GM13976 (cell line): Measurements from ENCODE around the gene C17orf100.

ENCODE experiments used
- DNase-seq: peaks from one replicate; pipeline ENCODE4 v3.0.0; 2012; ENCODE audit warnings: low spot score
- in situ Hi-C: fragments of 300-500 bp; cut with MboI; formaldehyde crosslinking; loops from one replicate; pipeline ENCODE4 v1.12.0; 2022; ENCODE audit warnings: low sequenced_read_pairs, mixed read lengths, inconsistent platforms; ENCODE audit not compliant: unreplicated experiment
- TF ChIP-seq, protein P1 (sequence below): IDR thresholded peaks from 2 replicates; pipeline ENCODE4 v1.5.1; 2012; ENCODE audit warnings: borderline replicate concordance, mild to moderate bottlenecking; ENCODE audit not compliant: insufficient read depth; ENCODE audit errors: extremely low read depth, missing control alignments, control extremely low read depth

C17orf100 gene

DNA sequence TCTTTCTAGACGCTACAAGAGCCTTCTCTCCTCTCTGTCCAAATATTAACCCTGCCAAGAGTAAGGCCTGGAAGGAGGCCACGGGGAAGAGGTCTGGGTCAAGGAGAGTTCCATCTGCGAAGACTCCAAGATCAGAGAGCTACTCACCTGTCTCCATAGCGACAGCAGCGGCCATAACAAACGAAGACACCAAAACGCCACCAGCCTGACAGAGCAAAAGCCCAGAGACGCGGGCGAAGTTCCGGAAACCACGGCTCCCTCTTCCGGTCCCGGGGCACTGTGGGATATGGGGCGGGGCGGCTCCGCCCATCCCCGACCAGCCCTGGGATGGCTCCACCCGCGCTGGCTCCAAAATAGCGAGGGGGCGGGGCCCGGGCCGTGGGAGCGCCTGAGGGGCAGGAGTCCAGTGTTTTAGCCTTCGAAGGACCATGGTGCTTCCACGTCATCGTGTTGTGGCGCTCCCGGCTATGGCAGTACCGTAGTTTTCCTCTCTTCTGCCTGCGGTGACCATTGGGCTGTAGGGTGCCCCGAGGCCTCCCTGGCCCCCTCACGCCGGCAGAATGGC is at the start of gene C17orf100, which contains the start of gene MED31:
Gene C17orf100, plus strand, starts transcription at position 409 of the 565 bp plus-strand sequence. Its CDS starts 152 bp downstream, at position 561.
Gene MED31, minus strand, starts transcription at position 252 of the 565 bp plus-strand sequence. Its CDS starts 77 bp downstream, at position 175.
- TF ChIP-seq, protein P1, sequence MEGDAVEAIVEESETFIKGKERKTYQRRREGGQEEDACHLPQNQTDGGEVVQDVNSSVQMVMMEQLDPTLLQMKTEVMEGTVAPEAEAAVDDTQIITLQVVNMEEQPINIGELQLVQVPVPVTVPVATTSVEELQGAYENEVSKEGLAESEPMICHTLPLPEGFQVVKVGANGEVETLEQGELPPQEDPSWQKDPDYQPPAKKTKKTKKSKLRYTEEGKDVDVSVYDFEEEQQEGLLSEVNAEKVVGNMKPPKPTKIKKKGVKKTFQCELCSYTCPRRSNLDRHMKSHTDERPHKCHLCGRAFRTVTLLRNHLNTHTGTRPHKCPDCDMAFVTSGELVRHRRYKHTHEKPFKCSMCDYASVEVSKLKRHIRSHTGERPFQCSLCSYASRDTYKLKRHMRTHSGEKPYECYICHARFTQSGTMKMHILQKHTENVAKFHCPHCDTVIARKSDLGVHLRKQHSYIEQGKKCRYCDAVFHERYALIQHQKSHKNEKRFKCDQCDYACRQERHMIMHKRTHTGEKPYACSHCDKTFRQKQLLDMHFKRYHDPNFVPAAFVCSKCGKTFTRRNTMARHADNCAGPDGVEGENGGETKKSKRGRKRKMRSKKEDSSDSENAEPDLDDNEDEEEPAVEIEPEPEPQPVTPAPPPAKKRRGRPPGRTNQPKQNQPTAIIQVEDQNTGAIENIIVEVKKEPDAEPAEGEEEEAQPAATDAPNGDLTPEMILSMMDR, result no peak
- in situ Hi-C loops, result loop anchor here (25.0 kb wide), 1 partner anchor 361 kb away; the partner anchor contains the start of genes BCL6B and RNASEK
- peak; percentile 97 for DNase-seq

- DNase-seq, result no peak
- in situ Hi-C loops, result no loop called here
- TF ChIP-seq, protein P1, result no peak
Observed at GRCh38 chr17:6602141-6602540, 49.4 kb upstream of the C17orf100 start.

DNA sequence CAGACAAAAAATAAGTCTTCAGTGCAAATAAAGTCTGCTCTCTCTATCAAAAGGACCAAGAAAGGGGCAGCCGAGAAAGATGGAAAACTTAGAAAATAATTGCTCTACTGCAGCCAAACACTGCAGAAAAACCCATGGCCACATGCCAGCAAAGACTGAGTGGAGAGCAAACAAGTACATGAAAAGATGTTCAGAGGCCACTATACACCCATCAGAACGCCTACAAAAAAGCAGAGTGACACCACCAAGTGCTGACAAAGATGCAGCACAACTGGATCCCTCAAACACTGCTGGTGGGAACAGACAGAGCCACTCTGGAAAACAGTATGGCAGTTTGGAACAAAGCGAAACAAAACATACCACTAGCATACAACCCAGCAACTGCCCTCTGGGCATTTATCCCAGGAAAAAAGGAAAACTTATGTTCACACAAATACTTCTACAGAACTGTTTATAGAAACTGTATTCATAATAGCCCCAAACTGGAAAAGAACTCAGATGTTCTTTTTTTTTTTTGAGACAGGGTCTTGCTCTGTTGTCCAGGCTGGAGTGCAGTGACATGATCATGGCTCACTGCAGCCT is 47.7 kb upstream of the C17orf100 start:
- DNase-seq, result no peak
- in situ Hi-C loops, result no loop called here
- TF ChIP-seq, protein P1, result no peak

DNA sequence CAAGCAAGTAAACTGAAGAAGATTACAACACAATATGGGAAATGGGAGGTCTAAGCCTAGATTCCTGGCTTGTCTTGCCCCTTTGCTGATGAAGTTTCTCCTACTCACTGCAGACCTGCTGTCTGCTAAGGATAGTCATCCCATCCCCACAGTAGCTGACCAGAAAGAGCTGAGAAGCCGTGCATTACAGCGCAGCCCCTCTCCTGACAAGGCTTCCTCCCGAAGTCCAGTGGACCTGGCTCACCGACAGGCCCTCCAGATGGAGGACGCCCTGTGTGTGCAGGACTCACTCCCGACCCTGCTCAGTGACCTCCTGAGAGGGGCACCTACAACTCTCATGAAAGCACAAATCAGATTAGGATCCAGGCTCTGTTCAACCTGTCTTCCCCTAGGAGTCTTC is 46.4 kb upstream of the C17orf100 start:
- no peak for DNase-seq
- TF ChIP-seq, protein P1, result no peak
- in situ Hi-C loops, result no loop called here

DNA sequence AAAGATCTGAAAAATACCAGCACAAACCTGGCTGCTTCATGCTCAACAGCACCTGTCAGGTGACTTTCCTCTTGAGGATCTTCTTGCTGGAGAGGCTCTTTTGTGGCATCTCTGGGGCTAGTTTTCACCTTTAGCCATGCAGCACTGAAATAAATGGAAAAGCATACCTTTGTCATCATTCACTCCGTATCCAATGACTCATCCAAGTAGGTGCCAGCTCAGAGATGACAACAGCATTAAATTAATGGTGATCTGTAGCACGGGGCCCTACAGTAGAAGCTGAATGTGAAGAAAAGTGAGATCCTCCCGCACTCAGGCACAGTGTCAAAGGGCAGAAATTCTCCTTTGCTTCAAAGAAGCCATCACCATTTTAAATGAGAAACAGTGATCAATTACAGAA is 43.2 kb upstream of the C17orf100 start:
- in situ Hi-C loops, result no loop called here
- TF ChIP-seq, protein P1, result no peak
- no peak for DNase-seq

DNA sequence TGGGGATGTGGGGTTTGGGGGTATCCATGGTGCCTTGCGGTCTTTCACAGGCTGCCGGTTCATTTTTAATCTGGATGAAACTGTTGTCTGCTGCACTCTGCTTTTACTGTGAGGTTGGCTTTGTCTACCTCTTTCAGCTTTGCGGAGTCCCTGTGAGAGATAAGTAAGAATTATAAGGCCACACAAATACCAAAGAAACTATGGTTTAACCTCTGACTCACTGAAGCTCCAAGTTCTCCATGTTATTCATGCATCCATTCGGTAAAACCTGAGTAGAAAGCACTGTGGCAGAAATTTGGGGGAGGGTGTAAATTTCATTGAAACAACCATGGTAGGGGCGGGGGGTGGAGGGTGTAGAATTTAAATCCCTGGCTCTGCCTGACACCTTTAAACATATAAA is 41.6 kb upstream of the C17orf100 start:
- DNase-seq, result no peak
- TF ChIP-seq, protein P1, result no peak
- in situ Hi-C loops, result no loop called here
